Stimulated activated naive B cell treated with anti-CD40 and anti-IgM and Interleukin-4, amounts not matched to agents 10 μg/mL and 1 μg/mL and 100 μg/mL, for 72 hours (primary cell): ENCODE results near the gene TNFRSF6B.

Source experiments
- ATAC-seq, 2 donors: fragments of 150-1000 bp; cut with Tn5 transposase; replicated peaks; 2 replicates each; pipeline ENCODE4 v1.10.0; 2021; ENCODE audit warnings: moderate library complexity in 1 of 2
- DNase-seq: peaks from one replicate; pipeline ENCODE4 v3.0.0; 2021
- H3K27ac Mint-ChIP-seq: one replicate; pipeline ENCODE4 v1.8.0; 2022; ENCODE audit warnings: mild to moderate bottlenecking, mixed read lengths
- H3K27me3 Mint-ChIP-seq, 2 donors: one replicate each; pipeline ENCODE4 v1.8.0; 2022; ENCODE audit warnings: mixed read lengths in 2 of 2
- H3K36me3 Mint-ChIP-seq, 2 donors: one replicate each; pipeline ENCODE4 v1.8.0; 2022; ENCODE audit warnings: mixed read lengths in 2 of 2, mild to moderate bottlenecking in 1 of 2
- H3K4me1 Mint-ChIP-seq, 2 donors: one replicate each; pipeline ENCODE4 v1.8.0; 2022; ENCODE audit warnings: mixed read lengths in 2 of 2, mild to moderate bottlenecking in 1 of 2
- H3K4me3 Mint-ChIP-seq, 2 donors: one replicate each; pipeline ENCODE4 v1.8.0; 2022; ENCODE audit warnings: mild to moderate bottlenecking in 2 of 2, mixed read lengths in 2 of 2, moderate library complexity in 1 of 2
- H3K9me3 Mint-ChIP-seq, 2 donors: one replicate each; pipeline ENCODE4 v1.8.0; 2022; ENCODE audit warnings: mixed read lengths in 2 of 2, mild to moderate bottlenecking in 1 of 2

TNFRSF6B gene

DNA sequence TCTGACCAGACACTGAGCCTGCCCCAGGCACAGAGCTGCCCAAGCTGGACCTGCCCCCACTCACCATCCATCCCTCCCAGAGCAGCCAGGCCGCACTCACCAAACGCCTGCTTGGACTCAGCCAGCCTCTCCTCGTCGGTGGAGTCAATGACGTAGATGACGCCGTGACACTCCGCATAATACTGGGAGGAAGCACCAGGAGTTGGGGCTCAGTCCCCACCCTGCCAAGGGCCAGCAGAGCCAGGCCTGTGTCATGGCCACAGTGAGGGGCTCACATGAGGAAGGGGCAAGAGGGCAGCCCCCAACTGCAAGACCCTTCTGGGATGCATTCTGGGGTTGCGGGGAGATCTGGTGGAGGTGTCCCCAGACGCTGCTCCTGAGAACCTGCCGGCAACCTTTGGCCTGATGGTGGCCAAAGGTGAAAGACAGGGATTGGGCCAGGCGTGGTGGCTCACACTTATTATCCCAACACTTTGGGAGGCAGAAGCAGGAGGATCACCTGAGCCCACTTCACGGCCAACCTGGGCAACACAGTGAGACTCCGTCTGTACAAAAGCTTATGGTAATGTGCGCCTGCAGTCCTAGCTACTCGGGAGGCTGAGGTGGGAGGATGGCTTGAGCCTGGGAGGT lies 5.7 kb downstream of the TNFRSF6B start:
- peaks cover 15 to 40% of the 10 kb centered on the region in 2 donors for H3K36me3 Mint-ChIP-seq

DNA sequence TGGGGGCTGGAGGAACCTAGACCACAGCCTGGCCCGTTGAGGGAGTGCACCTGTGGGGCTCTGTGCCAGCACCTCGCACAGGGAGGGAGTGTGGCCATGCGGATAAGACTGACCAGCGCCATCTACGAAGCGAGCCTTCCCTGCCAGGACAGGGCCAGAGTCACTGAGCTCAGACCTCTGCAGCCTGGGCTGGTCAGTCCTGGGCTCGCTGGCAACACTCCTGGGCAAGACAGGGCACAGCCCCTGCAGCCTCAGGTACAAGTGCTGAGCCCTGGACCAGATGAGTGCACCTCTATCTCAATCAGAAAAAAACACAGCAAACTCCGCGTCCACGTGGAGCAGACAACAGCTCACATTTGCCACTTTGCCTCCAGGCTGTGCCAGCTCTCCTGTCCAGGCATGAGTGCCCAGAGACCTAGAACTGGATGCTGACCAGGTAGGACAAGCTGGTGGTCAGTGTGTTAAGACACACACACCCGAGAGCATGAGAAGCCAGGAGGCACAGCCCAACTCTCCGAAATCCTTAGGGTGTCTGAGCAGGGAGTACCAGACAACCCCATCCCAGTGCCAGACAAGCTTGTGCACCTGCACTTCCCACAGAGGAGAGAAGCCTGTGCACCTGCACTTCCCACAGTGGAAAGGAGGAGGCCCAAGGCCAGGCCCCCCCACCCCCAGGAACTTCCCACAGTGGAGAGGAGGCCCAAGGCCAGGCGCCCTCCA lies 6.5 kb downstream of the TNFRSF6B start:
- Mint-ChIP-seq H3K4me1 (peaks cover 19 to 46% of the 10 kb centered on the region in 2 donors), H3K36me3 (peaks cover 11 to 36% of the 10 kb centered on the region in 2 donors), H3K9me3 (no peaks in the 10 kb centered on the region), H3K4me3 (no peak overlapping the region), H3K27me3 (no peaks in the 10 kb centered on the region), H3K27ac (no peak overlapping the region)
- ATAC-seq (no peak), DNase-seq (no peak)

More for the DNA sequence above, 5.7 kb downstream of the TNFRSF6B start:
- Mint-ChIP-seq H3K9me3 (no peaks in the 10 kb centered on the region), H3K27me3 (no peaks in the 10 kb centered on the region), H3K27ac (peak overlapping the region; percentile 14), H3K4me3 (peak overlapping the region; percentile 25 to 53), H3K4me1 (peaks cover 24 to 52% of the 10 kb centered on the region in 2 donors)
- DNase-seq (no peak), ATAC-seq (no peak)

- Mint-ChIP-seq H3K4me3 (no peak overlapping the region), H3K27me3 (no peaks in the 10 kb centered on the region), H3K27ac (no peak overlapping the region), H3K36me3 (peaks cover 13 to 37% of the 10 kb centered on the region in 2 donors), H3K4me1 (peaks cover 19 to 45% of the 10 kb centered on the region in 2 donors), H3K9me3 (no peaks in the 10 kb centered on the region)
- ATAC-seq (no peak), DNase-seq (peak; percentile 0)
Observed at GRCh38 chr20:63703471-63703975, 7.1 kb downstream of the TNFRSF6B start.

- Mint-ChIP-seq H3K27ac (peak overlapping the region; percentile 56), H3K9me3 (no peaks in the 10 kb centered on the region), H3K4me3 (no peak overlapping the region), H3K27me3 (no peaks in the 10 kb centered on the region), H3K4me1 (peaks cover 25 to 46% of the 10 kb centered on the region in 2 donors), H3K36me3 (peaks cover 16 to 42% of the 10 kb centered on the region in 2 donors)
- ATAC-seq (no peak), DNase-seq (peak; percentile 0)
Observed at GRCh38 chr20:63703976-63704748, 7.7 kb downstream of the TNFRSF6B start.

- H3K27ac Mint-ChIP-seq: peak overlapping the region; percentile 31
Observed at GRCh38 chr20:63704749-63705117, 8.3 kb downstream of the TNFRSF6B start.

GRCh38 chr20:63705232-63706026 lies 9.0 kb downstream of the TNFRSF6B start:
- DNase-seq: no peak
- no peaks in the 10 kb centered on the region for H3K27me3 Mint-ChIP-seq
- no peaks in the 10 kb centered on the region for H3K9me3 Mint-ChIP-seq
- H3K4me1 Mint-ChIP-seq: peaks cover 22 to 47% of the 10 kb centered on the region in 2 donors
- H3K36me3 Mint-ChIP-seq: peaks cover 16 to 37% of the 10 kb centered on the region in 2 donors
- no peak for ATAC-seq
- no peak overlapping the region for H3K27ac Mint-ChIP-seq
- no peak overlapping the region for H3K4me3 Mint-ChIP-seq

More at GRCh38 chr20:63704749-63705117, 8.3 kb downstream of the TNFRSF6B start:
- no peak for ATAC-seq
- no peak overlapping the region for H3K4me3 Mint-ChIP-seq
- H3K9me3 Mint-ChIP-seq: no peaks in the 10 kb centered on the region
- peaks cover 16 to 39% of the 10 kb centered on the region in 2 donors for H3K36me3 Mint-ChIP-seq
- peaks cover 24 to 44% of the 10 kb centered on the region in 2 donors for H3K4me1 Mint-ChIP-seq
- H3K27me3 Mint-ChIP-seq: no peaks in the 10 kb centered on the region
- peak; percentile 0 for DNase-seq

- peaks cover 24 to 43% of the 10 kb centered on the region in 2 donors for H3K36me3 Mint-ChIP-seq
- peak overlapping the region; percentile 88 for H3K27ac Mint-ChIP-seq
- no peaks in the 10 kb centered on the region for H3K9me3 Mint-ChIP-seq
- H3K4me3 Mint-ChIP-seq: peak overlapping the region; percentile 90 to 92
- no peaks in the 10 kb centered on the region for H3K27me3 Mint-ChIP-seq
- DNase-seq (no peak), ATAC-seq (no peak)
- peaks cover 28 to 52% of the 10 kb centered on the region in 2 donors for H3K4me1 Mint-ChIP-seq
Observed at GRCh38 chr20:63706027-63706695, 9.7 kb downstream of the TNFRSF6B start.

- peak overlapping the region; percentile 88 for H3K27ac Mint-ChIP-seq
- peak; percentile 53 for DNase-seq
- ATAC-seq: peak; percentile 67 to 69
- no peaks in the 10 kb centered on the region for H3K9me3 Mint-ChIP-seq
- H3K4me3 Mint-ChIP-seq: peak overlapping the region; percentile 90 to 92
- H3K4me1 Mint-ChIP-seq: peaks cover 29 to 56% of the 10 kb centered on the region in 2 donors
- peaks cover 30 to 46% of the 10 kb centered on the region in 2 donors for H3K36me3 Mint-ChIP-seq
- H3K27me3 Mint-ChIP-seq: no peaks in the 10 kb centered on the region
Observed at GRCh38 chr20:63706852-63707557, 10.6 kb downstream of the TNFRSF6B start.

DNA sequence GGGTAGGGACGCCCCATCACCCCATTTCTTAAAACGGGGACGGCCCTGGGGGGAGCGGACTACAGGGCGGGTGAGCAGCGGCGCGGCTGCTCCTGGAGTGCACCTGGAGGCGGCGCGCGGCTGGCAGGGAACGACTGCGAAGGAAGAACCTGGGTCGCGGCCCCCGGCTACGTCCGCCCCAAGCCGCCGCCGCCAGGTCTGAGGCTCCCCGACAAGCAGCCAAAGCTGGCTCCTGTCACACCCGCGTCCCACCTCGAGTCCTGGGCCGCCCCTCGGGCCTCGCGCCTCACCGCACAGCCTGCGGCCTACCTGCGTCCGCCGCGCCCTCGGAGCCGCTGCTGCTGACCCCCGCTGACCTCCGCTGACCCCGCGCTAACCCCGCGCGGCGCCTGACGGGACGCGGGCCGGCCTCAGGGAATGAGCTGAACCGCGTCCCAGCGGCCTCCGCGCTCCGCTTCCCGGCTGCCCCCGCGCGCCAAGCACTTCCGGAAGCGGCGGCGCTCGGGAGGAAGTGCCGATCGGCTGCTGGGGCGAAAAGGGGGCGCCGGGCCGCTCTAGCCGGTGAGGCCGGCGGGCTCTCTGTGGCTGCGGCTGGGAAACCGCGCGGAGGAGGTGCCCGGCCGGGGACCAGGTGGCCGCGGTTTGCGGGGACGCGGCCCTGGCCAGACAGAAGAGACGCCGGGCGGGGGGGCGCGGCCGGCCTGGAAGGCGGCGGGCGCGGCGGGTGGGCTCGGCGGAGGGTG lies 11.3 kb downstream of the TNFRSF6B start, which contains the start of the genes ARFRP1 and ZGPAT:
ARFRP1 (minus strand) TSS at position 419 of the 743 bp plus-strand sequence. CDS start 885 bp downstream, outside the sequence.
ZGPAT (plus strand) TSS at position 482 of the 743 bp plus-strand sequence. CDS start 542 bp downstream, outside the sequence.
- peaks cover 37 to 48% of the 10 kb centered on the region in 2 donors for H3K36me3 Mint-ChIP-seq
- peak within 1 kb of the TSS; percentile 91 to 92 for H3K4me3 Mint-ChIP-seq

DNA sequence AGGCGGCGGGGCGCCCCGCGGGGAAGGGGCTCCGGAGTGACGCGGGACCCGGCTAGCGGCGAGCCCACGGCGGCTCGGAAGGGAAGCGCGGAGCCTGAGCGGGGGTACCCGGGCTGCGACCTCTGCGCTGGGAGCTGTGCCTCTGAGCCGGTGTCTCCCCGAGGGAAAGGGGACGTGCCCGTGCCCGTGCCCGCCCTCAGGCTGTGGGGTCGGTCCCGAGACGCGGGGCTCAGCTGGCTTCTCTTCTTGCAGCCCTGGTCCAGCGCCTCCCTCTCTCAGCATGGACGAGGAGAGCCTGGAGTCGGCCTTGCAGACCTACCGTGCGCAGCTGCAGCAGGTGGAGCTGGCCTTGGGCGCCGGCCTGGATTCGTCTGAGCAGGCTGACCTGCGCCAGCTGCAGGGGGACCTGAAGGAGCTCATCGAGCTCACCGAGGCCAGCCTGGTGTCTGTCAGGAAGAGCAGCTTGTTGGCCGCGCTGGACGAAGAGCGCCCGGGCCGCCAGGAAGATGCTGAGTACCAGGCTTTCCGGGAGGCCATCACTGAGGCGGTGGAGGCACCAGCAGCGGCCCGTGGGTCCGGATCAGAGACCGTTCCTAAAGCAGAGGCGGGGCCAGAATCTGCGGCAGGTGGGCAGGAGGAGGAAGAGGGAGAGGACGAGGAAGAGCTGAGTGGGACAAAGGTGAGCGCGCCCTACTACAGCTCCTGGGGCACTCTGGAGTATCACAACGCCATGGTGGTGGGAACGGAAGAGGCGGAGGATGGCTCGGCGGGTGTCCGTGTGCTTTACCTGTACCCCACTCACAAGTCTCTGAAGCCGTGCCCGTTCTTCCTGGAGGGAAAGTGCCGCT lies 12.1 kb downstream of the TNFRSF6B start:
- H3K27ac Mint-ChIP-seq: peak overlapping the region; percentile 91
- H3K4me3 Mint-ChIP-seq: peak overlapping the region; percentile 91 to 92
- H3K9me3 Mint-ChIP-seq: peaks cover 3 to 4% of the 10 kb centered on the region in 2 donors
- H3K4me1 Mint-ChIP-seq: peaks cover 33 to 57% of the 10 kb centered on the region in 2 donors
- DNase-seq (no peak), ATAC-seq (peak; percentile 19 to 22)
- no peaks in the 10 kb centered on the region for H3K27me3 Mint-ChIP-seq
- peaks cover 43 to 53% of the 10 kb centered on the region in 2 donors for H3K36me3 Mint-ChIP-seq

More for the DNA sequence above, 11.3 kb downstream of the TNFRSF6B start, which contains the start of the genes ARFRP1 and ZGPAT:
- peaks cover 33 to 57% of the 10 kb centered on the region in 2 donors for H3K4me1 Mint-ChIP-seq
- peaks cover 3 to 4% of the 10 kb centered on the region in 2 donors for H3K9me3 Mint-ChIP-seq
- H3K27ac Mint-ChIP-seq: peak within 1 kb of the TSS; percentile 91
- ATAC-seq (peak; percentile 88 to 92), DNase-seq (peak; percentile 85)
- H3K27me3 Mint-ChIP-seq: no peaks in the 10 kb centered on the region

- H3K36me3 Mint-ChIP-seq: peaks cover 43 to 57% of the 10 kb centered on the region in 2 donors
- ATAC-seq (no peak), DNase-seq (no peak)
- H3K4me1 Mint-ChIP-seq: peaks cover 33 to 57% of the 10 kb centered on the region in 2 donors
- H3K9me3 Mint-ChIP-seq: peaks cover 3 to 4% of the 10 kb centered on the region in 2 donors
- H3K27me3 Mint-ChIP-seq: no peaks in the 10 kb centered on the region
- H3K27ac Mint-ChIP-seq: no peak overlapping the region
- H3K4me3 Mint-ChIP-seq: peak overlapping the region; percentile 91 to 92
Observed at GRCh38 chr20:63709149-63709527, 12.7 kb downstream of the TNFRSF6B start.
